COLO829 (cell line): ENCODE results near the gene PDE4D.

Experiments
- DNase-seq: peaks from one replicate; pipeline ENCODE4 v3.0.0; 2012; ENCODE audit warnings: low spot score

PDE4D gene

GRCh38 chr5:59099270-59099994, 794.1 kb downstream of the PDE4D start:
- DNase-seq, result no peak

- DNase-seq, result no peak
Measured at GRCh38 chr5:59098743-59099142, 794.8 kb downstream of the PDE4D start.

GRCh38 chr5:59097712-59098111, 795.8 kb downstream of the PDE4D start:
- no peak for DNase-seq

GRCh38 chr5:59097116-59097515, 796.4 kb downstream of the PDE4D start:
- DNase-seq, result no peak

GRCh38 chr5:59095480-59095879, 798.0 kb downstream of the PDE4D start:
- no peak for DNase-seq

- DNase-seq, result no peak
Measured at GRCh38 chr5:59094864-59095263, 798.7 kb downstream of the PDE4D start.

GRCh38 chr5:59093329-59093728, 800.2 kb downstream of the PDE4D start:
- DNase-seq, result no peak

- DNase-seq, result no peak
Measured at GRCh38 chr5:59092758-59093157, 800.8 kb downstream of the PDE4D start.

GRCh38 chr5:59091965-59092364, 801.6 kb downstream of the PDE4D start:
- DNase-seq, result no peak

GRCh38 chr5:59090323-59090722, 803.2 kb downstream of the PDE4D start:
- DNase-seq, result no peak

- DNase-seq, result no peak
Measured at GRCh38 chr5:59089767-59090166, 803.8 kb downstream of the PDE4D start.

GRCh38 chr5:59088546-59088945, 805.0 kb downstream of the PDE4D start:
- no peak for DNase-seq

- no peak for DNase-seq
Measured at GRCh38 chr5:59086024-59086423, 807.5 kb downstream of the PDE4D start.

- DNase-seq, result no peak
Measured at GRCh38 chr5:59081693-59082092, 811.8 kb downstream of the PDE4D start.

- no peak for DNase-seq
Measured at GRCh38 chr5:59079622-59080620, 813.6 kb downstream of the PDE4D start.

- no peak for DNase-seq
Measured at GRCh38 chr5:59071755-59072549, 821.6 kb downstream of the PDE4D start.

GRCh38 chr5:59069438-59070079, 824.0 kb downstream of the PDE4D start:
- DNase-seq, result peak; percentile 69

GRCh38 chr5:59067956-59068656, 825.4 kb downstream of the PDE4D start:
- DNase-seq, result no peak

GRCh38 chr5:59066367-59067163, 827.0 kb downstream of the PDE4D start:
- no peak for DNase-seq

GRCh38 chr5:59065554-59065953, 828.0 kb downstream of the PDE4D start:
- DNase-seq, result no peak
